H1 (cell line): ENCODE results near the gene TMEM266. TPM values are rescaled to one million over a fixed set of nuclear protein-coding genes. Genes with fewer than 3 reads are reported as not detected.

Source experiments
- CTCF ChIA-PET: fragments of 300-600 bp; sonication (Branson Sonifier 250); formaldehyde crosslinking; loops from one replicate; lab custom pipeline; 2021; ENCODE audit not compliant: partially characterized antibody; lab: Charles Lee
- POLR2A ChIA-PET: fragments of 300-600 bp; sonication (Branson Sonifier 250); formaldehyde crosslinking; loops from one replicate; lab custom pipeline; 2021; ENCODE audit warnings: inconsistent platforms; ENCODE audit not compliant: partially characterized antibody; lab: Charles Lee
- DNase-seq, 2 experiments: peaks; one replicate each; pipeline versions ENCODE4 v3.0.0 to v3.0.0-alpha.2; 2010 to 2022; ENCODE audit warnings: low spot score in 2 of 2, low read depth in 1 of 2, mixed read lengths in 1 of 2
- FAIRE-seq: peaks from 2 replicates; lab custom pipeline; 2011; peaks lifted over from hg19 to GRCh38; lab: Jason Lieb, UNC
- H2AFZ ChIP-seq: 2 replicates; pipeline ENCODE4 v1.8.1; 2012; ENCODE audit warnings: low read length, inconsistent platforms
- H2AK5ac ChIP-seq: 2 replicates; pipeline ENCODE4 v1.6.1; 2013; ENCODE audit warnings: low read depth, low read length
- H2BK120ac ChIP-seq: replicated peaks from 2 replicates; pipeline ENCODE3; 2013; ENCODE audit warnings: low read depth, low read length, inconsistent platforms
- H2BK12ac ChIP-seq: 2 replicates; pipeline ENCODE4 v1.6.1; 2013; ENCODE audit warnings: low read depth, low read length
- H2BK15ac ChIP-seq: 2 replicates; pipeline ENCODE4 v1.6.1; 2013; ENCODE audit warnings: low read length
- H2BK20ac ChIP-seq: 2 replicates; pipeline ENCODE4 v1.6.1; 2013; ENCODE audit warnings: low read length
- H2BK5ac ChIP-seq: 2 replicates; pipeline ENCODE4 v1.6.1; 2013; ENCODE audit warnings: low read depth, low read length
- H3K14ac ChIP-seq: 2 replicates; pipeline ENCODE4 v1.6.1; 2013; ENCODE audit warnings: inconsistent platforms; ENCODE audit not compliant: insufficient read length
- H3K18ac ChIP-seq: 2 replicates; pipeline ENCODE4 v1.6.1; 2013; ENCODE audit warnings: low read length; ENCODE audit errors: extremely low read depth
- H3K23ac ChIP-seq: 2 replicates; pipeline ENCODE4 v1.6.1; 2013; ENCODE audit warnings: inconsistent platforms; ENCODE audit not compliant: insufficient read length
- H3K23me2 ChIP-seq: 2 replicates; pipeline ENCODE4 v1.6.1; 2013; ENCODE audit warnings: low read depth, low read length
- H3K27ac ChIP-seq: 2 replicates; pipeline ENCODE4 v1.6.1; 2011; ENCODE audit warnings: low read depth, low read length, inconsistent platforms
- H3K27me3 ChIP-seq, 4 experiments: replicated peaks in 1 of 4; 1 replicate in 1 of 4; 2 replicates in 3 of 4; pipeline versions ENCODE4 v1.6.1 to v1.8.1; 2011 to 2013; ENCODE audit warnings: low read length in 3 of 4, mild to moderate bottlenecking in 3 of 4, inconsistent platforms in 2 of 4, mixed read lengths in 2 of 4, moderate library complexity in 1 of 4; ENCODE audit not compliant: control insufficient read depth in 3 of 4, insufficient read depth in 3 of 4; ENCODE audit errors: extremely low read depth in 1 of 4
- H3K36me3 ChIP-seq, 4 experiments: 2 replicates each; pipeline versions ENCODE4 v1.6.1 to v1.8.1; 2011 to 2013; ENCODE audit warnings: mild to moderate bottlenecking in 4 of 4, low read length in 3 of 4, moderate library complexity in 2 of 4, control low read depth in 1 of 4, inconsistent platforms in 1 of 4; ENCODE audit not compliant: insufficient read depth in 4 of 4, control insufficient read depth in 2 of 4
- H3K4ac ChIP-seq: replicated peaks from 2 replicates; pipeline ENCODE3; 2013; ENCODE audit warnings: low read length, low read depth, mixed read lengths, inconsistent platforms; ENCODE audit not compliant: insufficient read length
- H3K4me1 ChIP-seq, 4 experiments: replicated peaks in 1 of 4; 1 replicate in 1 of 4; 2 replicates in 3 of 4; pipeline versions ENCODE4 v1.6.1 to v1.8.1; 2011 to 2013; ENCODE audit warnings: low read length in 3 of 4, inconsistent platforms in 2 of 4, mixed read lengths in 1 of 4; ENCODE audit not compliant: insufficient read depth in 4 of 4, control insufficient read depth in 3 of 4
- H3K4me2 ChIP-seq, 2 experiments: 2 replicates each; pipeline versions ENCODE4 v1.6.1 to v1.8.1; 2011 to 2013; ENCODE audit warnings: low read depth in 2 of 2, low read length in 2 of 2, control low read depth in 1 of 2, inconsistent platforms in 1 of 2, mild to moderate bottlenecking in 1 of 2; ENCODE audit not compliant: insufficient read depth in 1 of 2
- H3K4me3 ChIP-seq, 4 experiments: fragments of 200-600, 300-600 bp in 1 of 4; sonication (generic), shearing (Covaris generic), sonication (Bioruptor Twin) in 1 of 4; 2 replicates each; pipeline versions ENCODE4 v1.5.1 to v1.8.1; 2011 to 2016; ENCODE audit warnings: low read length in 4 of 4, low read depth in 3 of 4, control low read depth in 2 of 4, inconsistent platforms in 2 of 4, mild to moderate bottlenecking in 2 of 4, mixed read lengths in 1 of 4, moderate library complexity in 1 of 4; ENCODE audit not compliant: insufficient read depth in 2 of 4; ENCODE audit errors: extremely low read depth in 1 of 4
- H3K56ac ChIP-seq: replicated peaks from 2 replicates; pipeline ENCODE3; 2013; ENCODE audit warnings: low read depth, mild to moderate bottlenecking, mixed read lengths, low read length, inconsistent platforms; ENCODE audit not compliant: insufficient read length
- H3K79me1 ChIP-seq: 2 replicates; pipeline ENCODE4 v1.6.1; 2013; ENCODE audit warnings: low read depth, low read length, control low read depth
- H3K79me2 ChIP-seq, 2 experiments: 2 replicates each; pipeline versions ENCODE4 v1.6.1 to v1.8.1; 2012 to 2013; ENCODE audit warnings: low read length in 2 of 2, mild to moderate bottlenecking in 2 of 2, inconsistent platforms in 1 of 2; ENCODE audit not compliant: insufficient read depth in 2 of 2, control insufficient read depth in 1 of 2
- H3K9ac ChIP-seq, 4 experiments: replicated peaks in 1 of 4; 1 replicate in 1 of 4; 2 replicates in 3 of 4; pipeline versions ENCODE4 v1.6.1 to v1.8.1; 2011 to 2013; ENCODE audit warnings: low read depth in 3 of 4, low read length in 3 of 4, control low read depth in 2 of 4, mild to moderate bottlenecking in 2 of 4, moderate library complexity in 2 of 4, inconsistent platforms in 1 of 4; ENCODE audit errors: extremely low read depth in 1 of 4
- H3K9me3 ChIP-seq, 2 experiments: 2 replicates each; pipeline versions ENCODE4 v1.6.1 to v1.8.1; 2012 to 2013; ENCODE audit warnings: mild to moderate bottlenecking in 2 of 2, moderate library complexity in 2 of 2, control low read depth in 1 of 2, inconsistent platforms in 1 of 2, low read depth in 1 of 2, low read length in 1 of 2, mixed read lengths in 1 of 2; ENCODE audit not compliant: insufficient read depth in 2 of 2
- H4K20me1 ChIP-seq, 2 experiments: replicated peaks in 1 of 2; 2 replicates each; pipeline versions ENCODE3 to v1.8.1; 2011 to 2013; ENCODE audit warnings: inconsistent platforms in 2 of 2, low read length in 2 of 2, mild to moderate bottlenecking in 1 of 2; ENCODE audit not compliant: insufficient read depth in 2 of 2, control insufficient read depth in 1 of 2
- H4K5ac ChIP-seq: 2 replicates; pipeline ENCODE4 v1.6.1; 2013; ENCODE audit warnings: low read length, low read depth, mixed read lengths, inconsistent platforms; ENCODE audit not compliant: insufficient read length
- H4K8ac ChIP-seq: 2 replicates; pipeline ENCODE4 v1.8.0; 2013; ENCODE audit warnings: mild to moderate bottlenecking, moderate library complexity, low read length, inconsistent platforms; ENCODE audit not compliant: insufficient read depth; ENCODE audit errors: extremely low read depth
- H4K91ac ChIP-seq: replicated peaks from 2 replicates; pipeline ENCODE3; 2013; ENCODE audit warnings: low read length, mixed read lengths, inconsistent platforms; ENCODE audit not compliant: insufficient read length
- ATF2 ChIP-seq: IDR thresholded peaks from 2 replicates; pipeline ENCODE4 v1.6.1; 2012; ENCODE audit warnings: low read length, inconsistent platforms
- BACH1 ChIP-seq: IDR thresholded peaks from 2 replicates; pipeline ENCODE4 v1.6.1; 2012; ENCODE audit warnings: low read length, improper control_type of control experiment
- CREB1 ChIP-seq: IDR thresholded peaks from 2 replicates; pipeline ENCODE4 v1.6.1; 2012; ENCODE audit warnings: inconsistent platforms
- EGR1 ChIP-seq: IDR thresholded peaks from 2 replicates; pipeline ENCODE4 v1.6.1; 2011; ENCODE audit warnings: low read depth, low read length, borderline replicate concordance
- EZH2 ChIP-seq: fragments of 200-600 bp; sonication (generic); IDR thresholded peaks from 2 replicates; pipeline ENCODE4 v1.7.1; 2012; ENCODE audit warnings: low read depth, mild to moderate bottlenecking, moderate library complexity, low read length, inconsistent platforms; ENCODE audit not compliant: severe bottlenecking
- HDAC6 ChIP-seq: IDR thresholded peaks from one replicate; pipeline ENCODE4 v1.7.1; 2012; ENCODE audit warnings: low read depth, mild to moderate bottlenecking, inconsistent platforms, low read length, moderate library complexity
- KDM4A ChIP-seq: IDR thresholded peaks from one replicate; pipeline ENCODE4 v1.7.1; 2012; ENCODE audit warnings: low read depth, mild to moderate bottlenecking, moderate library complexity, low read length, inconsistent platforms; ENCODE audit not compliant: severe bottlenecking
- MAFK ChIP-seq: IDR thresholded peaks from 2 replicates; pipeline ENCODE4 v1.6.1; 2012; ENCODE audit warnings: low read depth, mild to moderate bottlenecking, improper control_type of control experiment, low read length
- PHF8 ChIP-seq: fragments of 200-600 bp; sonication (generic); conservative IDR thresholded peaks from 2 replicates; pipeline ENCODE4 v1.7.1; 2012; ENCODE audit warnings: low read depth, mild to moderate bottlenecking, inconsistent platforms, low read length, moderate library complexity
- POLR2A ChIP-seq, 2 experiments: IDR thresholded peaks; 1 replicate in 1 of 2; 2 replicates in 1 of 2; pipeline ENCODE4 v1.6.1; 2011; ENCODE audit warnings: low read depth in 2 of 2, low read length in 2 of 2, mild to moderate bottlenecking in 2 of 2; ENCODE audit errors: control extremely low read depth in 1 of 2
- POLR2AphosphoS5 ChIP-seq: IDR thresholded peaks from 2 replicates; pipeline ENCODE4 v1.6.1; 2011; ENCODE audit warnings: low read depth, low read length
- SIX5 ChIP-seq: IDR thresholded peaks from 2 replicates; pipeline ENCODE4 v1.6.1; 2011; ENCODE audit warnings: mild to moderate bottlenecking, low read depth, low read length
- TAF1 ChIP-seq: IDR thresholded peaks from 2 replicates; pipeline ENCODE4 v1.6.1; 2011; ENCODE audit warnings: mild to moderate bottlenecking, low read depth, low read length
- TCF12 ChIP-seq: IDR thresholded peaks from 2 replicates; pipeline ENCODE4 v1.6.1; 2011; ENCODE audit warnings: low read depth, mild to moderate bottlenecking, low read length
- ZNF274 ChIP-seq: IDR thresholded peaks from 2 replicates; pipeline ENCODE4 v1.7.0; 2012; ENCODE audit warnings: low read length, borderline replicate concordance; ENCODE audit errors: extremely low read depth
- WGBS, 2 experiments: shearing (Covaris generic) in 1 of 2; methylation state at CpG; one replicate each; pipeline versions ENCODE4 v1.1.6 to v1.1.7; 2013 to 2015; ENCODE audit warnings: low lambda C conversion rate in 2 of 2, mixed read lengths in 2 of 2, inconsistent platforms in 1 of 2, low coverage in 1 of 2, missing lambda C conversion rate in 1 of 2; ENCODE audit not compliant: insufficient replicate concordance in 2 of 2, insufficient coverage in 1 of 2, insufficient read length in 1 of 2; ENCODE audit errors: extremely low coverage in 1 of 2, missing lambda C conversion rate in 1 of 2; 5-methylcytosine and 5-hydroxymethylcytosine counted together
- polyA plus RNA-seq, 7 experiments: library from polyadenylated mRNA; depleted of rRNA in 3 of 7; stranded (reverse) in 5 of 7; unstranded in 2 of 7; fragments of >200 nt in 5 of 7; fragments of 200-250 nt in 2 of 7; gene quantifications; 1 replicate in 5 of 7; 2 replicates in 1 of 7; 4 replicates in 1 of 7; pipeline versions ENCODE4 v1.2.1 to v1.2.3, GENCODE V29; 2011 to 2013; ENCODE audit warnings: missing spikeins in 2 of 7, mixed read lengths in 2 of 7
- total RNA-seq: library from RNA; stranded (reverse); fragmentation: NEBNext Ultra II Directional; extraction: Animal tissue kit (Norgen Biotek cat#: 25700); gene quantifications from 2 replicates; pipeline ENCODE4 v1.2.1, GENCODE V29; 2021

Gene TMEM266
- total and polyA plus RNA-seq, 2 of the 8 experiments (the other 6 are each of a cell fraction or from before 2014, with no cell fraction given): 2.6 TPM

GRCh38 chr15:76209942-76210341 lies 150.2 kb downstream of the TMEM266 start:
- peaks cover 3% of the 10 kb centered on the region in 2 experiments for H4K20me1 ChIP-seq
- H3K14ac ChIP-seq: no peak overlapping the region
- no peak overlapping the region for H3K56ac ChIP-seq
- no peaks in the 10 kb centered on the region for H3K23me2 ChIP-seq
- no peak overlapping the region for H4K5ac ChIP-seq
- no peak overlapping the region for H2AFZ ChIP-seq
- no peaks in the 10 kb centered on the region for H3K79me2 ChIP-seq
- H3K4me1 ChIP-seq: no peaks in the 10 kb centered on the region
- no peak overlapping the region for H2BK5ac ChIP-seq
- H3K4me3 ChIP-seq: no peak overlapping the region
- ChIA-PET POLR2A (no interaction called here), CTCF (interaction anchor here (1.2 kb wide), 1 partner anchor 26 kb away, joined by 3 read pairs; no protein-coding TSS in a partner anchor)
- H4K8ac ChIP-seq: no peak overlapping the region
- FAIRE-seq: no peak
- H2BK15ac ChIP-seq: no peak overlapping the region
- no peak overlapping the region for H3K4ac ChIP-seq
- no peak overlapping the region for H3K4me2 ChIP-seq
- H3K9ac ChIP-seq: no peak overlapping the region
- H4K91ac ChIP-seq: no peak overlapping the region
- no peak overlapping the region for H3K27ac ChIP-seq
- H3K36me3 ChIP-seq: peaks cover 0 to 4% (median 0%) of the 10 kb centered on the region in 4 experiments; a peak in 2 of 8 replicates
- no peaks in the 10 kb centered on the region for H3K9me3 ChIP-seq
- H3K23ac ChIP-seq: no peak overlapping the region
- no peak overlapping the region for H3K18ac ChIP-seq
- 87% methylated on average over 3 of the region's 3 CpGs; no CpG with 5 or more reads in 1 of the 2 experiments for WGBS, 2 experiments
- H2BK20ac ChIP-seq: no peak overlapping the region
- H2BK12ac ChIP-seq: no peak overlapping the region
- H2AK5ac ChIP-seq: no peak overlapping the region
- H2BK120ac ChIP-seq: no peak overlapping the region
- no peaks in the 10 kb centered on the region for H3K27me3 ChIP-seq
- H3K79me1 ChIP-seq: no peaks in the 10 kb centered on the region
- DNase-seq: no peak
- TF ChIP-seq EGR1 (no peak), PHF8 (no peak), TCF12 (no peak), ZNF274 (no peak), BACH1 (no peak), ATF2 (no peak), CREB1 (no peak), TAF1 (no peak), KDM4A (no peak), SIX5 (no peak), HDAC6 (no peak), POLR2A (IDR thresholded peaks at IDR 0.05; ENCODE audit: control extremely low read depth in 1 of 2, low read depth in 2 of 2, low read length in 2 of 2) (no peak), EZH2 (no peak), POLR2AphosphoS5 (no peak), MAFK (no peak)
